HL-60 (cell line): ENCODE results near the gene SHLD1.
A peak's percentile ranks its signal among the peaks of the same experiment; 100 is the strongest.

Experiments
- DNase-seq, 2 experiments: peaks; one replicate each; pipeline ENCODE4 v3.0.0-alpha.2; 2010 to 2020; ENCODE audit warnings: low read depth in 1 of 2, low spot score in 1 of 2
- H3K27ac ChIP-seq: fragments of 250-450 bp; sonication (Bioruptor Pico); replicated peaks from 2 replicates; pipeline ENCODE4 v1.5.1; 2020; ENCODE audit warnings: mild to moderate bottlenecking, moderate library complexity
- H3K27me3 ChIP-seq: fragments of 250-450 bp; sonication (Bioruptor Pico); 2 replicates; pipeline ENCODE4 v1.5.1; 2021; ENCODE audit warnings: mild to moderate bottlenecking, moderate library complexity; ENCODE audit not compliant: insufficient read depth, poor library complexity, severe bottlenecking
- H3K4me3 ChIP-seq: replicated peaks from 2 replicates; pipeline ENCODE4 v1.5.1; 2011; ENCODE audit warnings: mild to moderate bottlenecking, control low read depth, low read length; ENCODE audit not compliant: insufficient read depth
- CTCF ChIP-seq: IDR thresholded peaks from one replicate; pipeline ENCODE4 v1.5.1; 2011; ENCODE audit warnings: low read length, control low read depth, inconsistent platforms; ENCODE audit not compliant: insufficient read depth
- GABPA ChIP-seq: IDR thresholded peaks from 2 replicates; pipeline ENCODE4 v1.6.1; 2012; ENCODE audit warnings: low read depth
- POLR2AphosphoS5 ChIP-seq: IDR thresholded peaks from 2 replicates; pipeline ENCODE4 v1.6.1; 2012; ENCODE audit warnings: low read depth
- REST ChIP-seq: IDR thresholded peaks from 2 replicates; pipeline ENCODE4 v1.6.1; 2012; ENCODE audit warnings: low read depth; ENCODE audit not compliant: insufficient replicate concordance
- SPI1 ChIP-seq: IDR thresholded peaks from 2 replicates; pipeline ENCODE4 v1.6.1; 2012; ENCODE audit warnings: low read depth, mild to moderate bottlenecking, borderline replicate concordance

The SHLD1 gene

GRCh38 chr20:5895626-5896025, 145.4 kb downstream of the SHLD1 start:
- no peak for TF ChIP-seq POLR2AphosphoS5
- TF ChIP-seq SPI1, result no peak
- TF ChIP-seq CTCF, result no peak
- no peak for TF ChIP-seq GABPA
- TF ChIP-seq REST, result no peak
- DNase-seq, result peak; percentile 13 to 57
- H3K4me3 ChIP-seq, result no peak overlapping the region
- H3K27me3 ChIP-seq, result peaks cover 3% of the 10 kb centered on the region
- H3K27ac ChIP-seq, result no peak overlapping the region

GRCh38 chr20:5899444-5899843, 149.2 kb downstream of the SHLD1 start:
- Histone ChIP-seq H3K4me3 (no peak overlapping the region), H3K27me3 (peaks cover 3% of the 10 kb centered on the region), H3K27ac (no peak overlapping the region)
- DNase-seq, result no peak
- no peak for TF ChIP-seq GABPA
- no peak for TF ChIP-seq SPI1
- TF ChIP-seq POLR2AphosphoS5, result no peak
- TF ChIP-seq CTCF, result no peak
- no peak for TF ChIP-seq REST

GRCh38 chr20:5900908-5901307, 150.7 kb downstream of the SHLD1 start:
- no peak overlapping the region for H3K4me3 ChIP-seq
- H3K27me3 ChIP-seq, result peaks cover 3% of the 10 kb centered on the region
- TF ChIP-seq GABPA (no peak), REST (no peak), CTCF (no peak), SPI1 (no peak)
- DNase-seq, result no peak
- H3K27ac ChIP-seq, result no peak overlapping the region
